Trophoblast cell (in vitro differentiated cells and primary cell): ENCODE results near the gene DHRS2.
"Not testable (repeated sequence)": the region's sequence is repeated elsewhere in the genome, so short reads cannot be mapped to it uniquely, and the experiment has no call there.

Experiments used
- DNase-seq, 2 donors: peaks; one replicate each; pipeline ENCODE4 v3.0.0-alpha.2; 2016
- H2AFZ ChIP-seq: 2 replicates; pipeline ENCODE4 v1.6.1; 2013; ENCODE audit warnings: low read length, moderate library complexity, mild to moderate bottlenecking; ENCODE audit not compliant: insufficient read depth, poor library complexity
- H2AK5ac ChIP-seq: 2 replicates; pipeline ENCODE4 v1.6.1; 2013; ENCODE audit warnings: mild to moderate bottlenecking, low read length
- H2BK120ac ChIP-seq: 2 replicates; pipeline ENCODE4 v1.6.1; 2013; ENCODE audit warnings: low read length, mild to moderate bottlenecking, moderate library complexity; ENCODE audit not compliant: insufficient read depth, poor library complexity
- H2BK12ac ChIP-seq: 2 replicates; pipeline ENCODE4 v1.6.1; 2013; ENCODE audit warnings: mild to moderate bottlenecking, low read length, moderate library complexity
- H2BK5ac ChIP-seq: 2 replicates; pipeline ENCODE4 v1.6.1; 2013; ENCODE audit warnings: low read length, low read depth, moderate library complexity, mild to moderate bottlenecking; ENCODE audit not compliant: poor library complexity
- H3K14ac ChIP-seq: 2 replicates; pipeline ENCODE4 v1.6.1; 2013; ENCODE audit warnings: mild to moderate bottlenecking, low read length
- H3K18ac ChIP-seq: 2 replicates; pipeline ENCODE4 v1.6.1; 2013; ENCODE audit warnings: mild to moderate bottlenecking, low read length
- H3K23ac ChIP-seq: 2 replicates; pipeline ENCODE4 v1.6.1; 2013; ENCODE audit warnings: low read length
- H3K27ac ChIP-seq: 2 replicates; pipeline ENCODE4 v1.5.1; 2013; ENCODE audit warnings: low read depth, mild to moderate bottlenecking, inconsistent platforms, low read length, moderate library complexity
- H3K27me3 ChIP-seq: 2 replicates; pipeline ENCODE4 v1.6.1; 2013; ENCODE audit warnings: inconsistent platforms, mild to moderate bottlenecking, low read length, moderate library complexity; ENCODE audit not compliant: insufficient read depth
- H3K36me3 ChIP-seq, 2 experiments: 1 replicate in 1 of 2; 2 replicates in 1 of 2; pipeline ENCODE4 v1.6.1; 2013; ENCODE audit warnings: low read length in 2 of 2, mild to moderate bottlenecking in 2 of 2, moderate library complexity in 1 of 2; ENCODE audit not compliant: insufficient read depth in 2 of 2, control insufficient read depth in 1 of 2
- H3K4ac ChIP-seq: 2 replicates; pipeline ENCODE4 v1.6.1; 2013; ENCODE audit warnings: low read depth, mild to moderate bottlenecking, low read length, moderate library complexity
- H3K4me1 ChIP-seq, 2 experiments: 1 replicate in 1 of 2; 2 replicates in 1 of 2; pipeline ENCODE4 v1.6.1; 2013; ENCODE audit warnings: low read length in 2 of 2, mild to moderate bottlenecking in 2 of 2, moderate library complexity in 1 of 2; ENCODE audit not compliant: insufficient read depth in 2 of 2, control insufficient read depth in 1 of 2
- H3K4me2 ChIP-seq: 2 replicates; pipeline ENCODE4 v1.6.1; 2013; ENCODE audit warnings: inconsistent platforms, mild to moderate bottlenecking, low read length, moderate library complexity
- H3K4me3 ChIP-seq: 2 replicates; pipeline ENCODE4 v1.5.1; 2013; ENCODE audit warnings: mild to moderate bottlenecking, low read depth, low read length, inconsistent platforms
- H3K79me1 ChIP-seq: one replicate; pipeline ENCODE4 v1.6.1; 2013; ENCODE audit warnings: low read length
- H3K79me2 ChIP-seq: 2 replicates; pipeline ENCODE4 v1.6.1; 2013; ENCODE audit warnings: low read length, mild to moderate bottlenecking; ENCODE audit not compliant: control insufficient read depth, insufficient read depth, poor library complexity
- H3K9ac ChIP-seq: 2 replicates; pipeline ENCODE4 v1.6.1; 2013; ENCODE audit warnings: mild to moderate bottlenecking, low read length
- H3K9me3 ChIP-seq: 2 replicates; pipeline ENCODE4 v1.6.1; 2013; ENCODE audit warnings: low read depth, mild to moderate bottlenecking, control low read depth, inconsistent platforms, low read length; ENCODE audit not compliant: insufficient read depth
- H4K12ac ChIP-seq: 2 replicates; pipeline ENCODE4 v1.6.1; 2013; ENCODE audit warnings: low read depth, mild to moderate bottlenecking, low read length, moderate library complexity
- H4K8ac ChIP-seq: 2 replicates; pipeline ENCODE4 v1.6.1; 2013; ENCODE audit warnings: low read depth, mild to moderate bottlenecking, low read length, moderate library complexity
- H4K91ac ChIP-seq: one replicate; pipeline ENCODE4 v1.6.1; 2013; ENCODE audit warnings: low read depth, mild to moderate bottlenecking, low read length, moderate library complexity
- WGBS: extraction: QIAGEN DNeasy Blood & Tissue Kit; methylation state at CpG from one replicate; pipeline ENCODE4 v1.1.7; 2013; ENCODE audit warnings: missing lambda C conversion rate; ENCODE audit not compliant: insufficient read length, insufficient coverage; ENCODE audit errors: extremely low coverage; 5-methylcytosine and 5-hydroxymethylcytosine counted together

Gene DHRS2

DNA sequence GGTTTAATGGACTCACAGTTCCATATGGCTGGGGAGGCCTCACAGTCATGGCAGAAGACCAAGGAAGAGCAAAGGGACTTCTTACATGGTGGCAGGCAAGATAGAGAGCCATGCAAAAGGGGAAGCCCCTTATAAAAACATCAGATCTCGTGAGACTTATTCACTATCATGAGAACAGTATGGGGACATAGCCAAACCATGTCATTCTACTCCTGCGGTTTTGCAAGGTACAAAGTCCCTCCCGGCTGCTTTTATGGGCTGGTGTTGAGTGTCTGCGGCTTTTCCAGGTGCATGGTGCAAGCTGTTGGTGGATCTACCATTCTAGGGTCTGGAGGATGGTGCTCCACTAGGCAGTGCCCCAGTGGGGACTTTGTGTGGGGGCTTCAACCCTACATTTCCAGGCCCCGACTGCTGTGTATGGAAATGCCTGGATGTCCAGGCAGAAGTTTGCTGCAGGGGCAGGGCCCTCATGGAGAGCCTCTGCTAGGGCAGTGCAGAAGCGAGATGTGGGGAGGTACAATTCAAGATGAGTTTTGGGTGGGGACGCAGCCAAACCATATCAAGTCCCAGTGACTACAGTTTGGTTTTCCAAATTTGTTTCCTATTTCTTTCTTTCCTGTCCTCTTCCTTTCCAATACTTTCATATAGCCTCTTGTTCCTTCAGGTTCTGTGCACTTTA is 26.6 kb upstream of the DHRS2 start:
- H4K8ac ChIP-seq, DNase-seq, H3K36me3 ChIP-seq, H2BK12ac ChIP-seq, H2AK5ac ChIP-seq, H3K4me3 ChIP-seq, H2BK120ac ChIP-seq, H3K9ac ChIP-seq, H3K14ac ChIP-seq, H3K9me3 ChIP-seq, H3K18ac ChIP-seq, H4K12ac ChIP-seq, H3K4me2 ChIP-seq, H3K23ac ChIP-seq, H2BK5ac ChIP-seq, H3K79me2 ChIP-seq, H3K4ac ChIP-seq, H3K4me1 ChIP-seq, H4K91ac ChIP-seq, H3K27ac ChIP-seq, H3K27me3 ChIP-seq, H3K79me1 ChIP-seq, H2AFZ ChIP-seq: not testable (repeated sequence)
- WGBS = no CpG with 5 or more reads among the region's 7 CpGs

DNA sequence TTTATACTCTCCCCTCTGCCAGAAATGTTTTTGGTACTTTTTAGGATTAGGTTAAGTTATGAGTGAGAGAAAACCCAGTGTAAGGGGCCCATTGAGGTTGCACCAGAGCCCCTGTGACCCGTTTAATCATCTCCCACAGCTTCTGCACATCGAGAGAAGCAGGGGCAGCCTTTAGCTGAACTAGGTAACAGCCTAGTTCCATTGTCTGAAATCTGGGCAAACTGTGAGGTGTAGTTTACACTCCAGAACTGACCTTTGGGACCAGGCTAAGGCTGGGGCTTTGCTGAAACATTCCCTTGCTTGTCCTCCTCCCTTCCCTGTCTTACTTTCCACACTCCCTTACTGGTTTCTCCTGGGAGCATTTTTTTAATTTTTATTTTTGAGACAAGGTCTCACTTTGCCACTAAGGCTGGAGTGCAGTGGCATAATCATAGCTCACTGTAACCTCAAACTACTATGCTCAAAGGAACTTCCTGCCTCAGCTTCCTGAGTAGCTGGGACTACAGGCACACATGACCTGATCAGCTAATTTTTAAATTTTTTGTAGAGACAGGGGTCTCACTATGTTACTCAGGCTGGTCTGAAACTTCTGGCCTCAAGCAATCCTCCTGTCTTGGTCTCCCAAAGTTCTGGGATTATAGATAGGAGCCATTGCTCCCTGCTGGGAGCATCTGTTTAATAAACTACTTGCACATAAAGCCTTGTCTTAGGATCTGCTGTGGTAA is 25.9 kb upstream of the DHRS2 start:
- no peak for DNase-seq
- Histone ChIP-seq H3K4me3 (no peak overlapping the region), H3K36me3 (no peaks in the 10 kb centered on the region), H3K4me1 (no peaks in the 10 kb centered on the region), H2AK5ac (no peak overlapping the region), H3K18ac (no peak overlapping the region), H3K27ac (no peak overlapping the region), H3K27me3 (no peaks in the 10 kb centered on the region), H3K23ac (no peak overlapping the region), H4K91ac (no peak overlapping the region), H2AFZ (no peak overlapping the region), H4K8ac (no peak overlapping the region), H2BK5ac (no peak overlapping the region), H3K79me2 (no peaks in the 10 kb centered on the region), H3K79me1 (no peaks in the 10 kb centered on the region), H3K14ac (no peak overlapping the region), H3K9me3 (peaks cover 4% of the 10 kb centered on the region), H2BK12ac (no peak overlapping the region), H3K9ac (no peak overlapping the region), H2BK120ac (no peak overlapping the region), H4K12ac (no peak overlapping the region), H3K4me2 (no peak overlapping the region), H3K4ac (no peak overlapping the region)
- WGBS = no CpG with 5 or more reads among the region's 2 CpGs

DNA sequence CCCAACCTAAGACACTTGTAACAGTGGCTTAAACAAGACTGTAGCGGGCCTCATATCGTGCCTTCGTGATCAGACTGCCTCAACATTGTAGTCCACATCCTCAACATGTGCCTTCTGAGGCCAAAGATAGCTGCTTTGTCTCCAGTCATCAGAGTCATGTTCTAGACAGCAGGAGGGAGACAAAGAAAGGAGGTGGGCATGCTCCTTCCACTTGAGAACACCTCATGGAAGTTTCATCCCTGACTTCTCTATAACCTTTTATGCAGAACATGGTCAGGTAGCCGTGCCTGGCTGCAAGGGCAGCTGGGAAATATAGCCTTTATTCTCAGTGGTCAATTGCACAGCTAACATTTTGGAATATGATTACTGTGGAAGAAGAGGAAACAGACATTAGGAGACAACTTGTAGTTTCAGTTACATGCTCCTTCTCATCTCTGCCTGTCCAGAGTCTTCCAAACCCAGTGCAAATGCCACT is 25.3 kb upstream of the DHRS2 start:
- Histone ChIP-seq H2BK120ac (no peak overlapping the region), H3K27me3 (no peaks in the 10 kb centered on the region), H3K4me2 (no peak overlapping the region), H3K4me3 (no peak overlapping the region), H3K4ac (no peak overlapping the region), H3K9ac (no peak overlapping the region), H3K79me1 (no peaks in the 10 kb centered on the region), H4K91ac (no peak overlapping the region), H2AFZ (no peak overlapping the region), H3K14ac (no peak overlapping the region), H4K12ac (no peak overlapping the region), H3K23ac (no peak overlapping the region), H2AK5ac (no peak overlapping the region), H2BK5ac (no peak overlapping the region), H3K79me2 (no peaks in the 10 kb centered on the region), H4K8ac (no peak overlapping the region), H3K4me1 (no peaks in the 10 kb centered on the region), H3K9me3 (peaks cover 4% of the 10 kb centered on the region), H3K18ac (no peak overlapping the region), H2BK12ac (no peak overlapping the region), H3K36me3 (no peaks in the 10 kb centered on the region), H3K27ac (no peak overlapping the region)
- no CpG with 5 or more reads among the region's 4 CpGs for WGBS
- DNase-seq = no peak

DNA sequence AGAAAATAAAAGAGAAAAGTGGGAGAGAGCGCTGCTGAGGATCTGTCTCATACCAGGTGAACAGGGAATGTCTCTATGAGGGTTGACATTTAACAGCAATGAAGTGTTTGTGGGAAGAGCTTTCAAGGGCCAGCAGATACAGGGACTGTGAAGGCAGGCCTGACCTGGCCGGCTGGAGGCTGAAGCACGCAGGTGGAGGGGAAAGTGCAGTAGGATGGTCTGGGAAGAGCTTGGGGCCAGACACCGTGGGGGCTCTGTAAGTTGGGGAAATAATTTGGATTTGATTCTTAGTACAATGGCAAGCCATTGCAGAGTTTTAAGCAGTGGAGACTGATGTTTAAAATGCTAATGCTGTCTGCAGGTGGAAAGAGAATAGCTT is 23.8 kb upstream of the DHRS2 start:
- no CpG with 5 or more reads among the region's 4 CpGs for WGBS
- Histone ChIP-seq H3K4me3 (no peak overlapping the region), H3K36me3 (no peaks in the 10 kb centered on the region), H4K12ac (no peak overlapping the region), H4K8ac (no peak overlapping the region), H2AK5ac (no peak overlapping the region), H3K9ac (no peak overlapping the region), H3K23ac (no peak overlapping the region), H3K18ac (no peak overlapping the region), H3K4me2 (no peak overlapping the region), H3K4me1 (no peaks in the 10 kb centered on the region), H3K79me2 (no peaks in the 10 kb centered on the region), H4K91ac (no peak overlapping the region), H3K27ac (no peak overlapping the region), H2AFZ (no peak overlapping the region), H3K4ac (no peak overlapping the region), H2BK120ac (no peak overlapping the region), H3K14ac (no peak overlapping the region), H2BK12ac (no peak overlapping the region), H3K79me1 (no peaks in the 10 kb centered on the region), H3K9me3 (peaks cover 4% of the 10 kb centered on the region), H2BK5ac (no peak overlapping the region), H3K27me3 (no peaks in the 10 kb centered on the region)
- peak in 1 of 2 donors; percentile 64 for DNase-seq
